BJ (cell line): ENCODE measurements around the gene UQCRQ. TPM values are rescaled to one million over a fixed set of nuclear protein-coding genes. Genes with fewer than 3 reads are reported as not detected.

ENCODE experiments used
- CTCF ChIA-PET: fragments of 350-600 bp; formaldehyde crosslinking; extraction: SDS; loops from one replicate; lab custom pipeline; 2021; ENCODE audit warnings: antibody characterized with exemption, inconsistent platforms; lab: Yijun Ruan, JAX
- POLR2A ChIA-PET: fragments of 300-600 bp; sonication (Branson Sonifier 250); formaldehyde crosslinking; extraction: SDS; loops from one replicate; lab custom pipeline; 2021; ENCODE audit warnings: antibody characterized with exemption; lab: Charles Lee
- DNase-seq: peaks from one replicate; pipeline ENCODE4 v3.0.0-alpha.2; 2011; ENCODE audit warnings: low read depth
- H3K27me3 ChIP-seq: 2 replicates; pipeline ENCODE4 v1.6.0; 2011; ENCODE audit warnings: low read length; ENCODE audit not compliant: control insufficient read depth, insufficient read depth
- H3K36me3 ChIP-seq: 2 replicates; pipeline ENCODE4 v1.5.1; 2011; ENCODE audit warnings: low read length; ENCODE audit not compliant: control insufficient read depth, insufficient read depth
- H3K4me3 ChIP-seq: 2 replicates; pipeline ENCODE4 v1.5.1; 2011; ENCODE audit warnings: low read depth, mild to moderate bottlenecking, control low read depth, low read length
- CTCF ChIP-seq: IDR thresholded peaks from 2 replicates; pipeline ENCODE4 v1.5.1; 2011; ENCODE audit warnings: low read depth, mild to moderate bottlenecking, control low read depth, inconsistent platforms, low read length, moderate library complexity; ENCODE audit not compliant: insufficient read depth
- polyA plus RNA-seq: library from polyadenylated mRNA; depleted of rRNA; stranded (reverse); fragments of >200 nt; gene quantifications from 2 replicates; pipeline ENCODE4 v1.2.3, GENCODE V29; 2011

UQCRQ gene
- polyA plus RNA-seq, 1 experiment, result 289 TPM

GRCh38 chr5:132828846-132829494 lies 37.5 kb upstream of the UQCRQ start:
- ChIA-PET CTCF (interaction anchor here (0.6 to 9.4 kb wide), 19 partner anchors 9 to 442 kb away, joined by 3 to 111 read pairs (median 5); partner anchors contain the start of genes GDF9 and UQCRQ), POLR2A (no interaction called here)
- TF ChIP-seq CTCF, result no peak
- DNase-seq, result no peak
- H3K27me3 ChIP-seq, result no peaks in the 10 kb centered on the region
- H3K36me3 ChIP-seq, result peaks cover 6% of the 10 kb centered on the region
- peak overlapping the region; percentile 58 for H3K4me3 ChIP-seq

GRCh38 chr5:132829742-132830435 lies 36.6 kb upstream of the UQCRQ start:
- Histone ChIP-seq H3K27me3 (no peaks in the 10 kb centered on the region), H3K4me3 (peak overlapping the region; percentile 58), H3K36me3 (peaks cover 3% of the 10 kb centered on the region)
- ChIA-PET POLR2A (no interaction called here), CTCF (interaction anchor here (0.6 to 9.4 kb wide), 21 partner anchors 9 to 461 kb away, joined by 3 to 111 read pairs (median 5); partner anchors contain the start of genes GDF9 and UQCRQ)
- peak; percentile 97 for TF ChIP-seq CTCF
- DNase-seq, result no peak

- POLR2A ChIA-PET, result no interaction called here
These were observed 35.9 kb upstream of the UQCRQ start, which contains the start of gene SHROOM1 for GRCh38 chr5:132830436-132831094. Gene SHROOM1 (minus strand): TSS chr5:132830647. CDS start chr5:132826140, 4,507 bp downstream.

GRCh38 chr5:132831095-132831860 lies 35.2 kb upstream of the UQCRQ start:
- Histone ChIP-seq H3K4me3 (peak overlapping the region; percentile 58), H3K27me3 (no peaks in the 10 kb centered on the region), H3K36me3 (peaks cover 1% of the 10 kb centered on the region)
- DNase-seq, result no peak
- no peak for TF ChIP-seq CTCF
- POLR2A ChIA-PET, result no interaction called here
- CTCF ChIA-PET, result interaction anchor here (1.0 to 9.4 kb wide), 12 partner anchors 11 to 305 kb away, joined by 3 to 111 read pairs (median 5); partner anchors contain the start of genes GDF9 and UQCRQ

More at GRCh38 chr5:132830436-132831094, 35.9 kb upstream of the UQCRQ start, which contains the start of gene SHROOM1:
- CTCF ChIA-PET, result interaction anchor here (0.6 to 9.4 kb wide), 21 partner anchors 9 to 460 kb away, joined by 3 to 111 read pairs (median 5); partner anchors contain the start of genes GDF9 and UQCRQ
- TF ChIP-seq CTCF, result no peak
- peak within 1 kb of the TSS; percentile 58 for H3K4me3 ChIP-seq
- DNase-seq, result no peak
- H3K27me3 ChIP-seq, result no peaks in the 10 kb centered on the region
- peaks cover 1% of the 10 kb centered on the region for H3K36me3 ChIP-seq
